B cell (primary cell): ENCODE measurements around the gene CD247. TPM values are rescaled to one million over a fixed set of nuclear protein-coding genes. Genes with fewer than 3 reads are reported as not detected.

ENCODE experiments used
- ATAC-seq: fragments of 200-7000 bp; cut with Tn5 transposase; one replicate; pipeline ENCODE4 v1.10.0; 2021; ENCODE audit warnings: low read depth, mild to moderate bottlenecking, moderate number of reproducible peaks, moderate library complexity
- CTCF ChIA-PET: fragments of 350-600 bp; sonication (Branson Sonifier 250); formaldehyde crosslinking; loops from one replicate; lab custom pipeline; 2021; ENCODE audit warnings: antibody characterized with exemption, inconsistent platforms; lab: Charles Lee
- POLR2A ChIA-PET: fragments of 350-600 bp; sonication (Branson Sonifier 250); formaldehyde crosslinking; loops from one replicate; lab custom pipeline; 2021; ENCODE audit warnings: antibody characterized with exemption; lab: Charles Lee
- DNase-seq: peaks from one replicate; pipeline ENCODE4 v3.0.0; 2013
- H2AFZ ChIP-seq: 2 replicates; pipeline ENCODE4 v1.6.1; 2012; ENCODE audit warnings: mild to moderate bottlenecking, low read depth, low read length; ENCODE audit not compliant: insufficient read depth, poor library complexity, severe bottlenecking
- H3K27ac ChIP-seq, 2 donors: 1 replicate in 1 of 2; 2 replicates in 1 of 2; pipeline ENCODE4 v1.5.1; 2012 to 2013; ENCODE audit warnings: low read length in 2 of 2, mild to moderate bottlenecking in 2 of 2, moderate library complexity in 1 of 2
- H3K27me3 ChIP-seq, 4 experiments: fragments of 200-600 bp in 1 of 4; sonication (generic) in 1 of 4; replicated peaks in 1 of 4; 1 replicate in 2 of 4; 2 replicates in 2 of 4; pipeline versions ENCODE4 v1.6.1 to v1.7.0; 2013 to 2016; ENCODE audit warnings: low read length in 3 of 4, mild to moderate bottlenecking in 2 of 4, mixed read lengths in 1 of 4, moderate library complexity in 1 of 4; ENCODE audit not compliant: insufficient read depth in 4 of 4, control insufficient read depth in 3 of 4; ENCODE audit errors: control extremely low read depth in 1 of 4
- H3K36me3 ChIP-seq, 2 experiments: replicated peaks in 1 of 2; 1 replicate in 1 of 2; 2 replicates in 1 of 2; pipeline versions ENCODE4 v1.6.1 to v1.7.1; 2013; ENCODE audit warnings: low read length in 1 of 2; ENCODE audit not compliant: insufficient read depth in 2 of 2, control insufficient read depth in 1 of 2; ENCODE audit errors: control extremely low read depth in 1 of 2, extremely low read depth in 1 of 2
- H3K4me1 ChIP-seq, 2 donors: fragments of 200-600 bp in 1 of 2; sonication (generic) in 1 of 2; 1 replicate in 1 of 2; 2 replicates in 1 of 2; pipeline versions ENCODE4 v1.5.1 to v1.6.1; 2013 to 2017; ENCODE audit warnings: low read length in 2 of 2; ENCODE audit not compliant: control insufficient read depth in 2 of 2, insufficient read depth in 2 of 2
- H3K4me2 ChIP-seq: replicated peaks from 2 replicates; pipeline ENCODE3; 2012; ENCODE audit warnings: mild to moderate bottlenecking, low read depth, low read length; ENCODE audit not compliant: poor library complexity, severe bottlenecking
- H3K4me3 ChIP-seq, 5 experiments: fragments of 200-600 bp in 1 of 5; sonication (generic) in 1 of 5; 1 replicate in 3 of 5; 2 replicates in 2 of 5; pipeline versions ENCODE4 v1.5.1 to v1.7.0; 2011 to 2016; ENCODE audit warnings: low read length in 4 of 5, mild to moderate bottlenecking in 4 of 5, low read depth in 2 of 5, control low read depth in 1 of 5, moderate library complexity in 1 of 5; ENCODE audit not compliant: insufficient read depth in 1 of 5; ENCODE audit errors: control extremely low read depth in 1 of 5, extremely low read depth in 1 of 5
- H3K79me2 ChIP-seq: fragments of 200-600 bp; sonication (generic); one replicate; pipeline ENCODE4 v1.6.0; 2016; ENCODE audit warnings: low read length; ENCODE audit not compliant: control insufficient read depth, insufficient read depth
- H3K9ac ChIP-seq: fragments of 200-600 bp; sonication (generic); 2 replicates; pipeline ENCODE4 v1.6.1; 2017; ENCODE audit warnings: mild to moderate bottlenecking, low read length, moderate library complexity
- H3K9me3 ChIP-seq, 3 donors: one replicate each; pipeline versions ENCODE4 v1.6.1 to v1.7.1; 2013; ENCODE audit warnings: low read length in 2 of 3; ENCODE audit not compliant: control insufficient read depth in 2 of 3, insufficient read depth in 1 of 3; ENCODE audit errors: control extremely low read depth in 1 of 3
- H4K20me1 ChIP-seq: 2 replicates; pipeline ENCODE4 v1.6.0; 2012; ENCODE audit warnings: mild to moderate bottlenecking, low read length; ENCODE audit not compliant: insufficient read depth, control insufficient read depth, poor library complexity, severe bottlenecking
- H3K27ac Mint-ChIP-seq: one replicate; pipeline ENCODE4 v1.8.0; 2021; ENCODE audit warnings: mixed read lengths
- H3K27me3 Mint-ChIP-seq: one replicate; pipeline ENCODE4 v1.8.0; 2021; ENCODE audit warnings: mixed read lengths
- H3K4me1 Mint-ChIP-seq: one replicate; pipeline ENCODE4 v1.8.0; 2021; ENCODE audit warnings: mixed read lengths
- H3K4me3 Mint-ChIP-seq: one replicate; pipeline ENCODE4 v1.8.0; 2021; ENCODE audit warnings: mixed read lengths
- H3K9me3 Mint-ChIP-seq: one replicate; pipeline ENCODE4 v1.8.0; 2022; ENCODE audit warnings: mixed read lengths; ENCODE audit not compliant: insufficient read depth
- EZH2 ChIP-seq: IDR thresholded peaks from 2 replicates; pipeline ENCODE4 v1.6.1; 2012; ENCODE audit warnings: borderline replicate concordance, low read depth, mild to moderate bottlenecking, moderate library complexity, low read length; ENCODE audit not compliant: insufficient read depth, poor library complexity, severe bottlenecking
- WGBS: methylation state at CpG from one replicate; pipeline ENCODE4 v1.1.5; 2013; ENCODE audit warnings: missing lambda C conversion rate; ENCODE audit not compliant: insufficient coverage; 5-methylcytosine and 5-hydroxymethylcytosine counted together
- intact Hi-C: fragments of 100-400 bp; cut with micrococcal nuclease; formaldehyde crosslinking; loops from one replicate; pipeline ENCODE4 v1.10.0; 2022
- polyA plus RNA-seq: library from polyadenylated mRNA; depleted of rRNA; stranded (reverse); fragments of >200 nt; gene quantifications from 2 replicates; pipeline ENCODE4 v1.2.3, GENCODE V29; 2012
- total RNA-seq, 2 donors: library from RNA; stranded (reverse); fragments of 120-200 nt in 1 of 2; gene quantifications; 1 replicate in 1 of 2; 2 replicates in 1 of 2; pipeline versions ENCODE4 v1.2.3 to v1.2.4, GENCODE V29; 2013 to 2022
- TF ChIP-seq, protein P1 (sequence below): fragments of 200-600 bp; IDR thresholded peaks from one replicate; pipeline ENCODE4 v1.8.0; 2022; ENCODE audit warnings: antibody characterized with exemption, mild to moderate bottlenecking

CD247 gene
- total and polyA plus RNA-seq, 2 donors (not counting 1 experiment from before 2014, with no cell fraction given): 2.5 to 10.8 TPM

DNA sequence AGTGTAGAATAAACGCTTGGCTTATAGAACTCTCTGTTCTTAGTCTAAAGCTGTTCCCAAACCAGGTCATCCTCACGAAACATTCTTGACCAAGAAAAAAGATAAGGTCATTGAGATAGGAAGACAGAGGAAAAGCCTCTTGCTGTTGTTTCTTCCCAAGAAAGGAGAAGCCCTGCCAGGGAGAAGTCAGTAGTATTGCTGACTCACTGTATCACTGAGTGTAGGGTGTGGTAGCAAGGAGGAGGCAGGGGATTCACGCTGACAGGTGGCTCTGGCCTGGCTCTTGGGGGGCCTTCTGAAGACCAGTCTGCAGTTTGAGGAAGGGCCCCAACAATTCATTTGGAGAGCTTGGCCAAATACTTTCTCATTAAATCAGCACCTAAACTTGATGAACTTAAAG is 97.8 kb downstream of the CD247 start:
- H3K4me3 Mint-ChIP-seq: no peak overlapping the region
- H3K27ac Mint-ChIP-seq: no peak overlapping the region
- Histone ChIP-seq H3K9ac (no peak overlapping the region), H3K36me3 (peaks cover 5 to 19% of the 10 kb centered on the region in 2 experiments), H3K27ac (no peak overlapping the region), H3K4me1 (peaks cover 7 to 13% of the 10 kb centered on the region in 2 donors), H3K9me3 (no peaks in the 10 kb centered on the region), H3K4me2 (no peak overlapping the region), H2AFZ (no peak overlapping the region), H3K79me2 (no peaks in the 10 kb centered on the region), H4K20me1 (no peaks in the 10 kb centered on the region), H3K27me3 (no peaks in the 10 kb centered on the region), H3K4me3 (no peak overlapping the region)
- no peaks in the 10 kb centered on the region for H3K27me3 Mint-ChIP-seq
- intact Hi-C loops: no loop called here
- H3K9me3 Mint-ChIP-seq: no peaks in the 10 kb centered on the region
- ChIA-PET POLR2A (no interaction called here), CTCF (interaction anchor here (1.1 to 1.8 kb wide), 4 partner anchors 21 to 361 kb away, joined by 3 to 6 read pairs (median 4); no protein-coding TSS in a partner anchor)
- TF ChIP-seq EZH2: no peak
- TF ChIP-seq, protein P1, sequence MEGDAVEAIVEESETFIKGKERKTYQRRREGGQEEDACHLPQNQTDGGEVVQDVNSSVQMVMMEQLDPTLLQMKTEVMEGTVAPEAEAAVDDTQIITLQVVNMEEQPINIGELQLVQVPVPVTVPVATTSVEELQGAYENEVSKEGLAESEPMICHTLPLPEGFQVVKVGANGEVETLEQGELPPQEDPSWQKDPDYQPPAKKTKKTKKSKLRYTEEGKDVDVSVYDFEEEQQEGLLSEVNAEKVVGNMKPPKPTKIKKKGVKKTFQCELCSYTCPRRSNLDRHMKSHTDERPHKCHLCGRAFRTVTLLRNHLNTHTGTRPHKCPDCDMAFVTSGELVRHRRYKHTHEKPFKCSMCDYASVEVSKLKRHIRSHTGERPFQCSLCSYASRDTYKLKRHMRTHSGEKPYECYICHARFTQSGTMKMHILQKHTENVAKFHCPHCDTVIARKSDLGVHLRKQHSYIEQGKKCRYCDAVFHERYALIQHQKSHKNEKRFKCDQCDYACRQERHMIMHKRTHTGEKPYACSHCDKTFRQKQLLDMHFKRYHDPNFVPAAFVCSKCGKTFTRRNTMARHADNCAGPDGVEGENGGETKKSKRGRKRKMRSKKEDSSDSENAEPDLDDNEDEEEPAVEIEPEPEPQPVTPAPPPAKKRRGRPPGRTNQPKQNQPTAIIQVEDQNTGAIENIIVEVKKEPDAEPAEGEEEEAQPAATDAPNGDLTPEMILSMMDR: no peak
- DNase-seq (no peak), ATAC-seq (no peak)
- WGBS: 0% methylated on average over 1 of the region's 3 CpGs
- H3K4me1 Mint-ChIP-seq: peaks cover 18% of the 10 kb centered on the region

DNA sequence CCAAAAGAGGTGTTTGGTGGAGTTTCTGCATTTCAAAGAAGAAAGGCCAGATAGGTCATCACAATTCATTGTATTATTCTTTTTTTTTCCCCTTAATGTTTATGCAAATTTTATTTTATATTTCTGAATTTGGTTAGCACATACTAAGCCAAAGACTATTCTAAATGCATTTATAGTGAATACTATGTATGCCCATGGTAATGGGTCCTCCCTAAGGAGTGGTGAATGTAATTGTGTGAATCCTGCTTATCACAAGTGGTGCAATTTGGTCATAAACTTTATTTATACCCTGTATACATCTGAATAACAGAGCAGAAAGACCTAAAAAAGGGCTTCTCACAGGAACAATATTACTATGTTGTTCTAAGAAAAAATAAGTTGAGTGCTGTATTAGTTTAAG is 99.1 kb downstream of the CD247 start:
- H2AFZ ChIP-seq: no peak overlapping the region
- POLR2A ChIA-PET: interaction anchor here (0.7 kb wide), 1 partner anchor 11 kb away, joined by 3 read pairs; no protein-coding TSS in a partner anchor
- H3K27me3 Mint-ChIP-seq: no peaks in the 10 kb centered on the region
- CTCF ChIA-PET: interaction anchor here (0.7 to 3.0 kb wide), 6 partner anchors 11 to 115 kb away, joined by 3 to 10 read pairs (median 6); no protein-coding TSS in a partner anchor
- H3K4me1 ChIP-seq: peaks cover 7 to 13% of the 10 kb centered on the region in 2 donors
- H3K27ac ChIP-seq: no peak overlapping the region
- H3K4me1 Mint-ChIP-seq: peaks cover 18% of the 10 kb centered on the region
- no peak overlapping the region for H3K4me3 Mint-ChIP-seq
- no peak overlapping the region for H3K9ac ChIP-seq
- no peaks in the 10 kb centered on the region for H4K20me1 ChIP-seq
- H3K79me2 ChIP-seq: no peaks in the 10 kb centered on the region
- no peak overlapping the region for H3K4me2 ChIP-seq
- H3K9me3 ChIP-seq: no peaks in the 10 kb centered on the region
- TF ChIP-seq, protein P1: no peak
- TF ChIP-seq EZH2: no peak
- H3K27ac Mint-ChIP-seq: no peak overlapping the region
- H3K4me3 ChIP-seq: no peak overlapping the region
- H3K36me3 ChIP-seq: peaks cover 8 to 31% of the 10 kb centered on the region in 2 experiments
- DNase-seq (no peak), ATAC-seq (no peak)
- no peaks in the 10 kb centered on the region for H3K9me3 Mint-ChIP-seq
- H3K27me3 ChIP-seq: no peaks in the 10 kb centered on the region
- intact Hi-C loops: loop anchor here (2.0 kb wide), 1 partner anchor 14 kb away; no protein-coding TSS in a partner anchor
